ENCODE results near the gene PROC. TPM values are rescaled to one million over a fixed set of nuclear protein-coding genes. Genes with fewer than 3 reads are reported as not detected.

Gene PROC
- total RNA-seq, 5 donors from 2014 or later (not counting 1 experiment from before 2014, with no cell fraction given): 0.20 to 0.76 (median 0.49) TPM; not detected in 2

DNA sequence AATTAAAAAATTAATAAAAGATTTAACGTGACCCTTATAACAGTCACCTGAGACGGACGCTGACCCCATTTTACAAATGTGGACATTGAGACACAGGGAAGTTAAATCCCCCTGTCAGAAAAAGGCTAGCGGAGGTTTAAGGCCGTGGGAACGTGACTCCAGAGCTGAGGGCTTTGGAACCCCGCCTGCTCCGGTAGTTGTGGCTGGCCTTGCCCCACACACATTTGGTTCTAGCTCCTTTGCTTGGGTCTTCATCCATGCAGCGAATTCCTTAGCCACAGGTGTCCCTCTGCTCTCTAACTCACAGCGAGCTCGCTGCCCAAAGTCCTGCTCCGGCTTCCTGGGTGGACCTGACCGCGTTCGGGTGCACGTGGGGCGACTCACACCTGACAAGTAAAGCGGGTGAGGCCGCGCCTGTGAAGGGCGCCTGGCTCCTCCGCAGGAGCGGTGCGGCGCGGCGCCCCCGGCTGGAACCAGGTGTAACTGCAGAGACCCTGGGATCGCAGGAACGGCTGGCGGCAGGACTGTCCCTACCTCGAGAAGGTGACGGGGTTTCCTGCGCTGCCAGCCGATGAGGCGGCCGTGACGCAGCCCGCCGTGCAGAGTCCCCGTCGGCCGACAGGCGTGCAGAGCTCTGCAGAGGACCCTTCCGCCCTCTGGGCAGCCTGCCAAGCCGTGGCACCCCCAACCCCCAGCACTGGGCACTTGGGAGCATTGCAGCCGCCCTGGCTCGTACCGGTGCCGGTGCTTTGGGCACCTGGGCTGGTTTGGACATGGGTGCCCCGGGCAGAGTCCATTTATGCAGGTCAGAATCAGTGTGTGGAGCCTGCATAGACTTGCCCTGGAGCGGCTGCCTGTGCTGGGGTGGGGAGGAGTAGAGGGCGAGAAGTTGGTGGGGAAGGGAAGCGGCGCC, 2.4 kb upstream of the PROC start:
- peak overlapping the region; percentile 72 to 84 (median 74) for H3K4me3 Mint-ChIP-seq
- DNase-seq (peak; percentile 56 to 91 (median 79)), ATAC-seq (replicated peaks in 1 of 4) (peak; percentile 89 to 94 (median 92))
- H3K4me1 ChIP-seq (ENCODE audit: control insufficient read depth in 1 of 2, extremely low read depth in 1 of 2, insufficient read depth in 2 of 2, low read length in 2 of 2): peaks cover 0 to 18% of the 10 kb centered on the region in 2 experiments
- peak overlapping the region; percentile 66 to 86 for H3K4me3 ChIP-seq (ENCODE audit: control insufficient read depth in 1 of 2, extremely low read depth in 1 of 2, low read length in 1 of 2)
- no peaks in the 10 kb centered on the region for H3K36me3 Mint-ChIP-seq
- H3K27ac Mint-ChIP-seq: peak overlapping the region in 1 of 2 donors; percentile 25
- 14% methylated on average over 50 of the region's 55 CpGs for WGBS (ENCODE audit: insufficient coverage)
- H3K36me3 ChIP-seq (ENCODE audit: control insufficient read depth in 2 of 2, extremely low read depth in 1 of 2, insufficient read depth in 1 of 2, low read length in 1 of 2): no peaks in the 10 kb centered on the region
- peaks cover 5% of the 10 kb centered on the region in 2 donors for H3K27me3 Mint-ChIP-seq
- peaks cover 20 to 36% (median 28%) of the 10 kb centered on the region in 3 donors for H3K4me1 Mint-ChIP-seq
- no peak overlapping the region for H3K27ac ChIP-seq (ENCODE audit: low read length)
- no peaks in the 10 kb centered on the region for H3K9me3 Mint-ChIP-seq
- CTCF ChIA-PET: interaction anchor here (0.7 to 3.2 kb wide), 5 partner anchors 27 to 88 kb away, joined by 3 to 22 read pairs (median 5); no protein-coding TSS in a partner anchor
- POLR2A ChIA-PET: interaction anchor here (0.8 to 1.3 kb wide), 5 partner anchors 25 to 122 kb away, joined by 3 to 7 read pairs (median 3); partner anchors contain the start of gene ERCC3 (in 1 of the 2)
- peaks cover 0 to 12% of the 10 kb centered on the region in 2 experiments for H3K27me3 ChIP-seq (replicated peaks in 1 of 2; ENCODE audit: control insufficient read depth in 2 of 2, extremely low read depth in 1 of 2, insufficient read depth in 2 of 2, low read length in 1 of 2)
- H3K9me3 ChIP-seq: no peaks in the 10 kb centered on the region

DNA sequence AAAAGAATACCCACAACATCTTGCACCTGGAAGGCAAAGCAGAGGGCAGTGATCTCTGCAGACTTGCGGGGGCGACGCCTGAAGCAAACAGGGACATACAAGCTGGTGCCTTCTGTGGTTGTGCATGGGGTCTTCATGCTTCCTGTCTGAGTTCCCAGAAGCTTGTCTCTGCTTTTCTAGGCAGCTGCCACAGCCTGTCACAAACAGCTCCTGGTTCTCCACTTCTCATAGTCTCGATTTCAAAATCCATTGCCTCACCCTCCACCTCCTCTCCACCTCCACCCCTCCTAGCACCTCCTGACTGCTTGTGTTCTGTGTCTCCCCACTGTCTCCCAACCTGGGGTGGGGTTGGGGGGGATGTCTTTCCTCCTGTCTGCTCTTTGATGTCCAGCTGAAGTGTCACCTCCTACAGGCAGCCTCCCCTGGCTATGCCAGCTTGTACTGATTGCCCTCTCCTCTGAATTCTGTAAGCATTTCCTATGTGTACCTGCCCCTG, 1.7 kb upstream of the PROC start:
- Histone ChIP-seq H3K4me1 (ENCODE audit: control insufficient read depth in 1 of 2, extremely low read depth in 1 of 2, insufficient read depth in 2 of 2, low read length in 2 of 2) (peaks cover 0 to 18% of the 10 kb centered on the region in 2 experiments), H3K27me3 (replicated peaks in 1 of 2; ENCODE audit: control insufficient read depth in 2 of 2, extremely low read depth in 1 of 2, insufficient read depth in 2 of 2, low read length in 1 of 2) (peaks cover 0 to 19% of the 10 kb centered on the region in 2 experiments), H3K36me3 (ENCODE audit: control insufficient read depth in 2 of 2, extremely low read depth in 1 of 2, insufficient read depth in 1 of 2, low read length in 1 of 2) (no peaks in the 10 kb centered on the region), H3K4me3 (ENCODE audit: control insufficient read depth in 1 of 2, extremely low read depth in 1 of 2, low read length in 1 of 2) (peak overlapping the region; percentile 66 to 86), H3K27ac (ENCODE audit: low read length) (no peak overlapping the region), H3K9me3 (no peaks in the 10 kb centered on the region)
- peaks cover 10 to 12% of the 10 kb centered on the region in 2 donors for H3K27me3 Mint-ChIP-seq
- DNase-seq: peak in 2 of 35 experiments; percentile 17 to 28
- ATAC-seq (replicated peaks in 1 of 4): peak in 1 of 4 experiments; percentile 5
- peaks cover 13 to 29% (median 21%) of the 10 kb centered on the region in 3 donors for H3K4me1 Mint-ChIP-seq
- peak overlapping the region; percentile 72 to 84 (median 74) for H3K4me3 Mint-ChIP-seq
- WGBS (ENCODE audit: insufficient coverage): 8% methylated on average over 3 of the region's 4 CpGs
- H3K27ac Mint-ChIP-seq: peak overlapping the region; percentile 25 to 56
- POLR2A ChIA-PET: interaction anchor here (0.8 to 1.3 kb wide), 3 partner anchors 24 to 122 kb away, joined by 3 to 7 read pairs (median 4); partner anchors contain the start of gene ERCC3 (in 1 of the 2)
- no peaks in the 10 kb centered on the region for H3K9me3 Mint-ChIP-seq
- CTCF ChIA-PET: interaction anchor here (0.7 to 3.2 kb wide), 4 partner anchors 27 to 89 kb away, joined by 3 to 22 read pairs (median 4); no protein-coding TSS in a partner anchor
- H3K36me3 Mint-ChIP-seq: no peaks in the 10 kb centered on the region

DNA sequence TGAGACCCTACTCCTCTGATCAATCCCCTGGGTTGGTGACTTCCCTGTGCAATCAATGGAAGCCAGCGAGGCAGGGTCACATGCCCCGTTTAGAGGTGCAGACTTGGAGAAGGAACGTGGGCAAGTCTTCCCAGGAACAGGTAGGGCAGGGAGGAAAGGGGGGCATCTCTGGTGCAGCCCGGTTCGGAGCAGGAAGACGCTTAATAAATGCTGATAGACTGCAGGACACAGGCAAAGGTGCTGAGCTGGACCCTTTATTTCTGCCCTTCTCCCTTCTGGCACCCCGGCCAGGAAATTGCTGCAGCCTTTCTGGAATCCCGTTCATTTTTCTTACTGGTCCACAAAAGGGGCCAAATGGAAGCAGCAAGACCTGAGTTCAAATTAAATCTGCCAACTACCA, 821 bp upstream of the PROC start:
- peaks cover 0 to 19% of the 10 kb centered on the region in 2 experiments for H3K4me1 ChIP-seq (ENCODE audit: control insufficient read depth in 1 of 2, extremely low read depth in 1 of 2, insufficient read depth in 2 of 2, low read length in 2 of 2)
- H3K4me1 Mint-ChIP-seq: peaks cover 13 to 26% (median 21%) of the 10 kb centered on the region in 3 donors
- no peaks in the 10 kb centered on the region for H3K9me3 ChIP-seq
- ChIA-PET CTCF (interaction anchor here in 1 of 2 donors (3.2 kb wide), 1 partner anchor 28 kb away, joined by 22 read pairs; no protein-coding TSS in a partner anchor), POLR2A (no interaction called here)
- peak overlapping the region in 2 of 3 donors; percentile 72 to 84 for H3K4me3 Mint-ChIP-seq
- DNase-seq: no peak
- H3K27ac Mint-ChIP-seq: no peak overlapping the region
- H3K9me3 Mint-ChIP-seq: no peaks in the 10 kb centered on the region
- H3K27me3 ChIP-seq (replicated peaks in 1 of 2; ENCODE audit: control insufficient read depth in 2 of 2, extremely low read depth in 1 of 2, insufficient read depth in 2 of 2, low read length in 1 of 2): peaks cover 0 to 27% of the 10 kb centered on the region in 2 experiments
- H3K36me3 ChIP-seq (ENCODE audit: control insufficient read depth in 2 of 2, extremely low read depth in 1 of 2, insufficient read depth in 1 of 2, low read length in 1 of 2): no peaks in the 10 kb centered on the region
- 89% methylated on average over 7 of the region's 8 CpGs for WGBS (ENCODE audit: insufficient coverage)
- no peak for ATAC-seq (replicated peaks in 1 of 4)
- H3K36me3 Mint-ChIP-seq: no peaks in the 10 kb centered on the region
- no peak overlapping the region for H3K27ac ChIP-seq (ENCODE audit: low read length)
- H3K4me3 ChIP-seq (ENCODE audit: control insufficient read depth in 1 of 2, extremely low read depth in 1 of 2, low read length in 1 of 2): no peak overlapping the region
- H3K27me3 Mint-ChIP-seq: peaks cover 18 to 20% of the 10 kb centered on the region in 2 donors

DNA sequence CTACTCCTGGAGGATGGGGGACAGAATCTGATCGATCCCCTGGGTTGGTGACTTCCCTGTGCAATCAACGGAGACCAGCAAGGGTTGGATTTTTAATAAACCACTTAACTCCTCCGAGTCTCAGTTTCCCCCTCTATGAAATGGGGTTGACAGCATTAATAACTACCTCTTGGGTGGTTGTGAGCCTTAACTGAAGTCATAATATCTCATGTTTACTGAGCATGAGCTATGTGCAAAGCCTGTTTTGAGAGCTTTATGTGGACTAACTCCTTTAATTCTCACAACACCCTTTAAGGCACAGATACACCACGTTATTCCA, 844 bp downstream of the PROC start:
- ATAC-seq (replicated peaks in 1 of 4) (no peak), DNase-seq (no peak)
- 83% methylated on average over 1 of the region's 4 CpGs for WGBS (ENCODE audit: insufficient coverage)
- H3K27me3 Mint-ChIP-seq: peaks cover 22 to 29% of the 10 kb centered on the region in 2 donors
- H3K36me3 Mint-ChIP-seq: no peaks in the 10 kb centered on the region
- ChIA-PET CTCF (no interaction called here), POLR2A (no interaction called here)
- no peak overlapping the region for H3K4me3 Mint-ChIP-seq
- Histone ChIP-seq H3K27me3 (replicated peaks in 1 of 2; ENCODE audit: control insufficient read depth in 2 of 2, extremely low read depth in 1 of 2, insufficient read depth in 2 of 2, low read length in 1 of 2) (peaks cover 0 to 40% of the 10 kb centered on the region in 2 experiments), H3K27ac (ENCODE audit: low read length) (no peak overlapping the region), H3K4me1 (ENCODE audit: control insufficient read depth in 1 of 2, extremely low read depth in 1 of 2, insufficient read depth in 2 of 2, low read length in 2 of 2) (peaks cover 0 to 31% of the 10 kb centered on the region in 2 experiments), H3K4me3 (ENCODE audit: control insufficient read depth in 1 of 2, extremely low read depth in 1 of 2, low read length in 1 of 2) (no peak overlapping the region), H3K9me3 (no peaks in the 10 kb centered on the region), H3K36me3 (ENCODE audit: control insufficient read depth in 2 of 2, extremely low read depth in 1 of 2, insufficient read depth in 1 of 2, low read length in 1 of 2) (no peaks in the 10 kb centered on the region)
- no peak overlapping the region for H3K27ac Mint-ChIP-seq
- H3K9me3 Mint-ChIP-seq: no peaks in the 10 kb centered on the region
- peaks cover 21 to 33% (median 27%) of the 10 kb centered on the region in 3 donors for H3K4me1 Mint-ChIP-seq

DNA sequence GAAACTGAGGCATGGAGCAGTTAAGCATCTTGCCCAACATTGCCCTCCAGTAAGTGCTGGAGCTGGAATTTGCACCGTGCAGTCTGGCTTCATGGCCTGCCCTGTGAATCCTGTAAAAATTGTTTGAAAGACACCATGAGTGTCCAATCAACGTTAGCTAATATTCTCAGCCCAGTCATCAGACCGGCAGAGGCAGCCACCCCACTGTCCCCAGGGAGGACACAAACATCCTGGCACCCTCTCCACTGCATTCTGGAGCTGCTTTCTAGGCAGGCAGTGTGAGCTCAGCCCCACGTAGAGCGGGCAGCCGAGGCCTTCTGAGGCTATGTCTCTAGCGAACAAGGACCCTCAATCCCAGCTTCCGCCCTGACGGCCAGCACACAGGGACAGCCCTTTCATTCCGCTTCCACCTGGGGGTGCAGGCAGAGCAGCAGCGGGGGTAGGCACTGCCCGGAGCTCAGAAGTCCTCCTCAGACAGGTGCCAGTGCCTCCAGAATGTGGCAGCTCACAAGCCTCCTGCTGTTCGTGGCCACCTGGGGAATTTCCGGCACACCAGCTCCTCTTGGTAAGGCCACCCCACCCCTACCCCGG, 1.3 kb downstream of the PROC start:
- H3K9me3 ChIP-seq: no peaks in the 10 kb centered on the region
- no peak for ATAC-seq (replicated peaks in 1 of 4)
- no peaks in the 10 kb centered on the region for H3K36me3 ChIP-seq (ENCODE audit: control insufficient read depth in 2 of 2, extremely low read depth in 1 of 2, insufficient read depth in 1 of 2, low read length in 1 of 2)
- H3K27ac ChIP-seq (ENCODE audit: low read length): no peak overlapping the region
- Mint-ChIP-seq H3K4me1 (peaks cover 21 to 32% (median 29%) of the 10 kb centered on the region in 3 donors), H3K4me3 (no peak overlapping the region), H3K36me3 (no peaks in the 10 kb centered on the region), H3K9me3 (no peaks in the 10 kb centered on the region), H3K27me3 (peaks cover 23 to 31% of the 10 kb centered on the region in 2 donors), H3K27ac (no peak overlapping the region)
- 85% methylated on average over 12 of the region's 15 CpGs for WGBS (ENCODE audit: insufficient coverage)
- peaks cover 0 to 45% of the 10 kb centered on the region in 2 experiments for H3K27me3 ChIP-seq (replicated peaks in 1 of 2; ENCODE audit: control insufficient read depth in 2 of 2, extremely low read depth in 1 of 2, insufficient read depth in 2 of 2, low read length in 1 of 2)
- CTCF ChIA-PET: interaction anchor here in 1 of 2 donors (0.6 kb wide), 1 partner anchor 34 kb away, joined by 4 read pairs; no protein-coding TSS in a partner anchor
- no peak overlapping the region for H3K4me3 ChIP-seq (ENCODE audit: control insufficient read depth in 1 of 2, extremely low read depth in 1 of 2, low read length in 1 of 2)
- POLR2A ChIA-PET: no interaction called here
- H3K4me1 ChIP-seq (ENCODE audit: control insufficient read depth in 1 of 2, extremely low read depth in 1 of 2, insufficient read depth in 2 of 2, low read length in 2 of 2): peaks cover 0 to 31% of the 10 kb centered on the region in 2 experiments
- no peak for DNase-seq
